Measurements from ENCODE around the gene CES2.
"Not testable (repeated sequence)": the region's sequence is repeated elsewhere in the genome, so short reads cannot be mapped to it uniquely, and the experiment has no call there.

Gene CES2

GRCh38 chr16:66970775-66971720, 35.7 kb downstream of the CES2 start:
- Histone ChIP-seq H3K27ac (no peak overlapping the region), H3K4me3 (no peak overlapping the region)

GRCh38 chr16:66972983-66973382, 37.7 kb downstream of the CES2 start:
- no peak overlapping the region for H3K4me3 ChIP-seq
- no peak overlapping the region for H3K27ac ChIP-seq

GRCh38 chr16:66973716-66974115, 38.4 kb downstream of the CES2 start:
- H3K4me3 ChIP-seq, result no peak overlapping the region

GRCh38 chr16:66974156-66974931, 39.0 kb downstream of the CES2 start:
- H3K27ac ChIP-seq, result not testable (repeated sequence)

More at GRCh38 chr16:66973716-66974115, 38.4 kb downstream of the CES2 start:
- H3K27ac ChIP-seq, result no peak overlapping the region

GRCh38 chr16:66974932-66975246, 39.6 kb downstream of the CES2 start:
- not testable (repeated sequence) for H3K4me3 ChIP-seq, H3K27ac ChIP-seq

More at GRCh38 chr16:66974156-66974931, 39.0 kb downstream of the CES2 start:
- H3K4me3 ChIP-seq, result not testable (repeated sequence)

GRCh38 chr16:66975302-66975893, 40.1 kb downstream of the CES2 start:
- no peak overlapping the region for H3K4me3 ChIP-seq
- H3K27ac ChIP-seq, result no peak overlapping the region

GRCh38 chr16:66976746-66977145, 41.4 kb downstream of the CES2 start:
- H3K27ac ChIP-seq, result peak overlapping the region in 1 of 21 experiments; percentile 7
- no peak overlapping the region for H3K4me3 ChIP-seq

- Histone ChIP-seq H3K4me3 (no peak overlapping the region), H3K27ac (no peak overlapping the region)
Measured at GRCh38 chr16:66977341-66978113, 42.2 kb downstream of the CES2 start.

- H3K4me3 ChIP-seq, result no peak overlapping the region
- H3K27ac ChIP-seq, result peak overlapping the region in 10 of 21 experiments; percentile 10 to 63 (median 27)
Measured at GRCh38 chr16:66979011-66979717, 43.8 kb downstream of the CES2 start.

GRCh38 chr16:66983033-66983432, 47.7 kb downstream of the CES2 start:
- H3K4me3 ChIP-seq, result no peak overlapping the region
- no peak overlapping the region for H3K27ac ChIP-seq

- peak overlapping the region in 4 of 21 experiments; percentile 2 to 61 (median 29) for H3K27ac ChIP-seq
- no peak overlapping the region for H3K4me3 ChIP-seq
Measured at GRCh38 chr16:66984892-66985311, 49.6 kb downstream of the CES2 start.

- no peak overlapping the region for H3K27ac ChIP-seq
- H3K4me3 ChIP-seq, result no peak overlapping the region
Measured at GRCh38 chr16:66986559-66986958, 51.2 kb downstream of the CES2 start.

GRCh38 chr16:66988197-66988788, 53.0 kb downstream of the CES2 start, which contains the start of gene CES4A:
Gene CES4A, plus strand, starts transcription at chr16:66988589. Its CDS starts 184 bp downstream, at chr16:66988773.
- Histone ChIP-seq H3K27ac (peak within 1 kb of the TSS in 4 of 21 experiments; percentile 14 to 53 (median 40)), H3K4me3 (no peak within 1 kb of the TSS)

- no peak overlapping the region for H3K4me3 ChIP-seq
- H3K27ac ChIP-seq, result no peak overlapping the region
Measured at GRCh38 chr16:66991545-66992077, 56.3 kb downstream of the CES2 start.

GRCh38 chr16:66993558-66993957, 58.2 kb downstream of the CES2 start:
- not testable (repeated sequence) for H3K4me3 ChIP-seq, H3K27ac ChIP-seq

Measured in skin epidermis (tissue), 12 donors.